ENCODE data around the gene ANKH.
A peak's percentile ranks its signal among the peaks of the same experiment; 100 is the strongest.

ANKH gene

DNA sequence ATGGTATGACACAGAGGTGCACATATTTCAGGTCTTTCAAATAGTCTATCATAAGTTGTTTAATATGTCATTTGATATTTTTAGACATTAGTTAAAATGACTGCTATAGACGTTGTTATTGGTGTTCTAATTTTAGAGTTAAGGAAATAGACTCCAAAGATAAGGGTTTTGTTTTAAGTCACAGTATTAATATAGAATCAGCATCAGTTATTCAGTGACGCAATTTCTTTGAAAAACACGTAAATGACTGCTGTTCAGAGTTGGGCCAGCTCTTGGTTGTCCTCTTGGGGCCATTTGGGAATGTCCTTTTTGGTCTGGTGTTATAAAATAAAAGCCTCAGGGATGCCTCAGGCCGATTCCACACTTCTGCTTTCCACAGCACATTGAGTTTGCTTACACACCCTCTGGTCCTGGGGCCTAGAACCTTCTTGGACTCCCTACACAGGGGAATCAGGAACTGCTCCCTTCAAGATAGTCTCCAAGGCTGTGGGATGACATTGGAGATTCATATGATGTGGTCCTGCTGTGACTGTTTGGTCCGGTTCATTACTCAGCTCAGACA is 192.7 kb downstream of the ANKH start:
- no peak for DNase-seq

DNA sequence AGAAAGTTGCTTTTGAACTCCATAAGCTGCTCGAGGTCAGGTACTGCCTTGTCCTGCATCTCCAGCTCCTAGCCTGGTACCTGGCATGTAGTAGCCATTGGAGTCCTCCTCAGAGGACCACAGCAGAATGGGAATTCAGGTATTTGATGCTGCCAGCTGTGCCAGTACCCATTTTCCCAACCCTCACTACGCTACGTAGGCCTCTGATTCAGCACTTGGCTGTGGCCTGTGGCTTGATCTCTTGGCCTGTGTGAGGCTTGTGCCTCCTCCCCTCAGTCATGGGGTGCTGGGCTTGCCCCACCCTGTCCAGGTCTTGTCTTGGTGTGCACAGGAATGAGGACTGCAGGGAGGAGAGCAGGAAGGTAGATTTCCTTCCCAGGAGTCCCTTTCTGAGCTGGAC is 195.3 kb downstream of the ANKH start:
- DNase-seq = peak in 1 of 2 donors; percentile 19

DNA sequence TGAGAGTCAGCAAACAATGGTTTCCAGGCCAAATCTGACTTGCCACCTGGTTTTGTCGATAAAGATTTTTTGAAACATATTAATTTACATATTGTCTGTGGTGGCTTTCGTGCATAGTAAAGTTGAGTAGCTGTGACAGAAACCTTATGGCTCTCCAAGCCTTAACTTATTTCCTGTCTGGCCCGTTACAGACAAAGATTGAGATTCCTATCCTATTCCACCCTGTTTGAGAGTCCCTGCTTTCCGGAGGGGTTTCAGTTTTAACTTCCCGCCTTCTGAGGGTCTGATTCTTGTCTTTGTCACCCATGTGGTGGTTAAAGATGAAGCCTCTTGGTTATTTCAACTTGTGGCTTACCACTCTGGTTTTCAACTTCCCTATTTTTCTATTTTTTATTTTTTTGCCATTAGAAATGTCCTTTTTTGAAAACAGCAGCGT is 195.7 kb downstream of the ANKH start:
- peak in 1 of 2 donors; percentile 34 for DNase-seq

DNA sequence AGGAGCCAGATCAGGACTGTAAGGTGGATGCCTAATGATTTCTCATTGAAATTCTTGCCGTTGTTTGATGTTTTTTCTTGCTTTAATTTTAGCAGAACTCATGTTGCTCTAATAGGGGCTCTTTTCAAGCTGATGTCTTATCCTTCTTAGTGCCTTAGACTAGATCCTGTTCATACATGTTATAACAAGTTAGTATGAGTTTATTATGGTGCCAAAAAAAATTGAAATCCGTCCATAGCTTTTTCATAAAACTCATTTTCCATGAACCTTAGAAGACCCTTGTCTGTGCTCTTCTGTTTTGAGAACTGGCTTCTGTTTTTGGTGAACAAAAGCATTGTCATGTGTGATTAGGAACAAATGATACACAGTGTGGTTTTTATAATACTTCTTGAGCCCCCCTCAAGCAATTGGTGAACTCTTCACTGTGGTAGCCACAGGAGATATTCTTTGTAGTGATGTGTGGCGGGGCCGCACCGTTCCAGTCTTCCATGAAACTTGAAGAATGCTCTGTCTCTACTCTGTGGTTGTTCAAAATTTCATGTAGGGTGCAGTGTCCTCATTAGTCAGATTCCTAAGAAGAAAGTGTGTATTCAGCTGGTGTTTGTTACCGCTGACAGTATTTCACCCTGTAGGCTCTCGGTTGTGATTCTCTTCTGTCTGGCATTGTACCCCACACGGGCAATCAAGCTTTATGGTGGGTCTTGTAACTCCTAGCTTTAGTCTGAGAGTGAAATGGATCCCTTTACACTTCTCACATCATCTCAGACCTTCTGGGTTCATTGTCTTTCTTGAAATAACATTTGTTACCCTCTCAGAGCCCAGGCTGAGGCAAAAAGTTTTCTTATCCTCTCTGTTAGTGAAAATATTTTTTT is 196.4 kb downstream of the ANKH start:
- DNase-seq = no peak

DNA sequence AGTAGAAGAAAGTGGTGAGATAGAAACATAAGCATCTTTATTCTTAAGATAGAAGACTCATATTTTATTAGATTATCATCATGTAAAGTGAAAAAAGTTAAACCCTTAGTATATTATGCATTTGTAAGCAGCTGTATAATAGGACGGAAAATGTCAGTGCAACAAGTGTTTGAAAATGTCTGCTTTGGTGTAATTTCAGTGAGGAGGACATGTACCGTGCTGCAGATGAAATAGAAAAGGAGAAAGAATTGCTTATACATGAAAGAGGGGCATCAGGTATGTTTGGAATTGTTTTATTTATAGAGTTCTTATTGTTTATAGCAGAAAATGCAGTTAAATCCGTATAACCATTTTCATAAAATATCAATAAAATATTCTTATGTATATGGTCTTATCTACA is 198.1 kb downstream of the ANKH start:
- no peak for DNase-seq

GRCh38 chr5:14672484-14673394 is 198.8 kb downstream of the ANKH start:
- no peak for DNase-seq

- no peak for DNase-seq
Observed at GRCh38 chr5:14672082-14672481, 199.5 kb downstream of the ANKH start.

- DNase-seq = peak in 1 of 2 donors; percentile 59
Observed at GRCh38 chr5:14671414-14671813, 200.2 kb downstream of the ANKH start.

DNA sequence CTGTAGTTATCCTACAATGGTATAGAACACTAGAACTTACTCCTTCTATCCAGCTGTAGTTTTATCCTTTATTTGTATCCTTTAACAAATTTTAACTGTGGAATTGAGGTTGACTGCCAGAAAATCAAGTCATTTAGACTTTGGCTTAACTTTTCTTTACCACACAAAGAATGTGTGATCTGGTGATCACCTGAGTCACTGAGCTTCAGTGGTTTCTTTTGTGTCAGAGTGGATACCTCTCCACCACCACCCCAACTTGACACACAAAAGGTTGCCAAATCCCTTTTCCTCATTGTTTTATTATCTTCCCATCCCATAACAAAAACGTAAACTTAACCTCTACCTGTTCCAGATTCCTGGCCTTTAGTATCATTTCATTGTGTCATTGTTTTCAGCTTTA is 201.6 kb downstream of the ANKH start:
- DNase-seq = peak in 1 of 2 donors; percentile 18

- DNase-seq = no peak
Observed at GRCh38 chr5:14669415-14669814, 202.2 kb downstream of the ANKH start.

DNA sequence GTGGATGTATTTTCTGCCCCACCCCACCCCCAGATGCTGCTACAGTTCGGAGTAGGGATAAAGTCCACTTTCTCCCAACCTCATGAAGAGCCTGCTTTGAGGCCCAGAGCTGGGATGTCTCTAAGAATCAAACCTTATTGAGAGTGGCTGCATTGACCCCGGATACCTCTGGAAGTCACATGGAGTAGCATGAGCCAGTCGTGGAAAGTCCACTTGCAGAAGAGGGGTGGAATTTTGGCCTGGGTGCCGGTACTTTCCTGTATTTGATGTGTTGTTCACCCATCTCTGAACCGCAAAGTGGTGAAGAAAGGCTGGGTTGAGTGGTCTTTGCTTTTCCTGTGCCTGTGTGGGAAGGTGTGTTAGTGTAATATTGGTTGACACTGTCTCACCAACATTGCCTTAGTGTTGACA is 203.4 kb downstream of the ANKH start:
- peak; percentile 47 to 59 for DNase-seq

DNA sequence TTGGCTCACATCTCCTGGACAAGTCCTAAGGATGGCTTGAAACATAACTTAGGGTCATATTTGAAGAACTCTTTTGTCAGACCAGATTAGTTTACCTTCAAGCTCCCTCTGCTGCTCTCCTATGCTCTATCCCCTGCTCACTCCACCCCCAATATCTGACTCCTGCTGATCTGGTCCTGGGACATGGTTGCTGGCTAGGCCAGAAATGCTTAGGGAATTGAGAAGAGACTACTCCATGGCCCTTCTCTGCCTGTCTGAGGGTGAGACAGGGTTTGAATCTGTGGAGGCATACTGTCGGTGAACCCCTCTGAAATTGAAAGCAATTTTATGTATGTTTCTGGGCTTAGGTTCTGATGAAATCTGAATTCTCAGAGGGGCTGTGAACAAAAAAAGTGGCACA is 203.8 kb downstream of the ANKH start:
- peak in 1 of 2 donors; percentile 11 for DNase-seq

DNA sequence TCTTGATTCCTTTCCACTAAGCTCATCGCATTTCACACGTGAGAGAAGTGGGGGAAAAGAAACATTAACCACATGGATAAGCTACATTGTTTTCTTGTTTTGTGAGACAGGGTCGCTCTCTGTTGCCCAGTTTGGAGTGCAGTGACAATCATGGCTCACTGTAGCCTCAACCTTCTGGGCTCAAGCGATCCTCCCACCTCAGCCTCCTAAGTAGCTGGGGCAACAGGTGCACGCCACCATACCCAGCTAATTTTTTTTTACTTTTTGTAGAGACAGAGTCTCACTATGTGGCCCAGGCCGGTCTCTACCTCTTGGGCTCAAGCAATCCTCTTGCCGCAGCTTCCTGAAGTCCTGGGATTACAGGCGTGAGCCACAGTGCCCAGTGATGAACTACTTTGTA is 204.3 kb downstream of the ANKH start:
- no peak for DNase-seq

GRCh38 chr5:14666357-14666756 is 205.2 kb downstream of the ANKH start:
- DNase-seq = no peak

GRCh38 chr5:14665949-14666348 is 205.6 kb downstream of the ANKH start:
- DNase-seq = peak; percentile 54 to 60

GRCh38 chr5:14665101-14665822 is 206.3 kb downstream of the ANKH start:
- peak; percentile 15 to 27 for DNase-seq

DNA sequence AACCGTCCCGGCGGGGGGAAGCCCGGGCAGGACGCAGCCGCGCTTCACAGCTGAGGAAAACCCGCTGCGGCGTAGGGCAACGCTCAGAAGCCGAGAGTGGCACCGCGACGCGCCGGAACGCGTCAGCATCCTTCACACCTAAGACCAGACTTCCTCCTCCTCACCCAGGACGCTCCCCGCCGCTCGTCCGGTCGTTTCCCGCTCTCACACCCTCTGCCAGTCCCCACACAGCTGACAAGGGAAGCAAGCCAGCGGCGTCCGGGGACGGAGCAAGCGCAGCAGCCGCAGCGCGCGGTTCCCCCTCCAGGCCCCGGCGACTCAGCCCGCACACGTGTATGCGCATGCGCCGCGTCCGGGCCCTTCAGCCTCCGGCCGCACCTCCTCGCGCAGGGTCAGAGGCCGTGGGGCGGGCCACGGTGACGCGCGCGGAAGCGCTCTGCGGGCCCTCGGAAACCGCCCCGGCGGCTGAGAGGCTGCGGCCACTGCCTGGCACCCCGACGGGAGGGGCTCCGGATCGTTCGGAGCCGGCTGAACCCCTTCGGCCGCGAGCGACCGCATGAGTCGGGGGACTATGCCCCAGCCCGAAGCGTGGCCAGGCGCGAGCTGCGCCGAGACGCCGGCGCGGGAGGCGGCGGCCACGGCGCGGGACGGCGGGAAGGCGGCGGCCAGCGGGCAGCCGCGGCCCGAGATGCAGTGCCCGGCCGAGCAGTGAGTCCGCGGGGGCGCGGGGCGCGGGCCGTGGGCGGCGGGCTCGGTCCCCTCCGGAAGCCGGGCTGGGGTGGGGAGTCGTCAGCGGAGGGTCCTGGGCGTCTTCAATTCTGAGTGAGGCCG is 207.1 kb downstream of the ANKH start, which contains the start of gene OTULIN:
OTULIN (plus strand) TSS at position 449 of the 831 bp plus-strand sequence; CDS start at position 557, 108 bp downstream.
- peak; percentile 89 to 93 for DNase-seq

DNA sequence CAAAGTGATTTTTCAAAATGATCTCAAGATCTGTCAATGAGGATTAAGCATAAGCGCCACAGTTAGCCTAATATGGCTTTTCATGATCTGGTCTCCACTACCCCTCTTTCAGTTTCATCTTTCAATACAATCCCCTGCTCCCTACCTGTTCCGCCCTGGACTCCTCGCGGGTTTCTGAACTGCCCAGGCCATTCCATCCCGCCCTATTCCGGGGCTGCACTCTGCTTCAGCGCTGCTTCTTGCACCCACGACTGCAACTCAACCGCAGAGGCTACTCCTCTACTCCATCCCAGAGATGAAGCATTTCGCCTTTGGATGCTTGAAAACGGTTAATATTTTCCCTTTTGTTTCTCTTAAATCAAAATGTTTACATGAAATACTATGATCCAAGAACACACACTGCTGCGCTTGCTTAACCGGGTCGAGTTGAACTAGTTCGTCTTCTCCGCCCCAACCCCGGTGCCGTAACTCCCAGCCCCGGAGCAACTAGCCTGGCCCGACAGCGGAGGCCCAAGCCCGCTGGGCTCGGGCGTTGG is 207.8 kb downstream of the ANKH start:
- no peak for DNase-seq

GRCh38 chr5:14662721-14663260 is 208.8 kb downstream of the ANKH start:
- no peak for DNase-seq

DNA sequence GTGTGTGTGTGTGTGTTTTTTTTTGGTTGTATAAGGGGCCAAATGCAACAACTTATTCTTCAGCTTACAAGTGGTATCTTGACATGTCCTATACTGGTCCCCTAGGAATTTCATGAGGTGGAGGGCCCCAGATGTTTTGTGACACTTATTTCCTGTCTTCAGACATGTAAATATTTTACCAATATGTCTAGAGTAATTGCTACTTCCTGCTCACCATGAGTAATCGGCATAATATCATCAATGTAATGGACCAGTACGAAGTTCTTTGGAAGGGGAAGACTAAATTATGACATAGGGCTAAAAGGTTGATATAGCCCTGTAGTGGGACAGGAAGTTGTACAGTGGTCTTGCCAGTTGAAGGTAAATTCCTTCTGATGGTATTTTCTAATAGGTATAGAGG is 210.7 kb downstream of the ANKH start:
- no peak for DNase-seq

Data from CD4-positive, alpha-beta T cell treated with Interleukin-1 beta for 1 hour (primary cell).